Upper lobe of left lung (tissue), 4 donors: Measurements from ENCODE around the gene EIF3F.

ENCODE experiments used
- POLR2A ChIP-seq, 4 donors: fragments of 450-650 bp; IDR thresholded peaks; one replicate each; pipeline ENCODE4 v1.5.1; 2016 to 2017; ENCODE audit warnings: antibody characterized with exemption in 4 of 4, mild to moderate bottlenecking in 2 of 4
- POLR2AphosphoS5 ChIP-seq, 2 donors: sonication (generic); formaldehyde crosslinking; IDR thresholded peaks; one replicate each; pipeline ENCODE4 v1.5.1; 2017; ENCODE audit warnings: antibody characterized with exemption in 2 of 2

DNA sequence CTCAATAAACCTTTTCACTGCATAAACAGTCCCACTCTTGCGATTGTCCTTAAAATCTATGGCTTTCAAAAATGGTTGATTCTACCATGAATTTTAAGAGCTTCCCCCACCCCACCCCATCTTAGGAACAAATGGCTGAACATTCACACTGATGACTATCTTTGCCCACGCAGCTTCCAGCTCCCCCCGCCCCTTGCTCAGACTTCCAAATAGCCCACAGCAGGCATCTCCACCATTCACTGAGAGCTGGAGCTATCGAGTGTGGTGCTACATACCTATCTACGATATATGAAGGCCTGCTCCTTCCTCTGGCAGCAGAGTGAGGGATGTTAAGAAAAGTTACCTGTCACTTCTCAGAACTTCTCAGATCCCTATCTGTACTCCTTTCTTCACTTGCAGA lies 26.7 kb downstream of the EIF3F start:
- TF ChIP-seq POLR2A (IDR thresholded peaks at IDR 0.05) = no peak
- no peak for TF ChIP-seq POLR2AphosphoS5 (IDR thresholded peaks at IDR 0.05)
